ENCODE results near the gene RIT1.

- TF ChIP-seq CTCF (IDR thresholded peaks at IDR 0.05; ENCODE audit: poor library complexity, severe bottlenecking) = no peak
- TF ChIP-seq TAF1 (IDR thresholded peaks at IDR 0.05; ENCODE audit: low read depth) = no peak
- no peak for TF ChIP-seq POLR2AphosphoS5 (IDR thresholded peaks at IDR 0.05)
- no peak for TF ChIP-seq EZH2 (IDR thresholded peaks at IDR 0.05; ENCODE audit: borderline replicate concordance, insufficient read depth, low read length, poor library complexity, severe bottlenecking)
- TF ChIP-seq MXI1 (conservative IDR thresholded peaks at IDR 0.05; ENCODE audit: poor library complexity, severe bottlenecking) = no peak
- TF ChIP-seq RAD21 (conservative IDR thresholded peaks at IDR 0.05) = no peak
These were observed 17.9 kb upstream of the RIT1 start for GRCh38 chr1:155929057-155929456.

Measured in neural cell (in vitro differentiated cells).